Stimulated activated CD8-positive, alpha-beta memory T cell treated with anti-CD3 and anti-CD28 coated beads, Interleukin-4, amount 100 ng/mL, for 48 hours (primary cell): ENCODE data around the gene ANKRD6.
A peak's percentile ranks its signal among the peaks of the same experiment; 100 is the strongest.
"Not testable (repeated sequence)": the region's sequence is repeated elsewhere in the genome, so short reads cannot be mapped to it uniquely, and the experiment has no call there.

Experiments
- DNase-seq: peaks from one replicate; pipeline ENCODE4 v3.0.0-alpha.2; 2020

The ANKRD6 gene

GRCh38 chr6:89611666-89612065, 178.7 kb downstream of the ANKRD6 start:
- DNase-seq: no peak

GRCh38 chr6:89612121-89612520, 179.2 kb downstream of the ANKRD6 start:
- no peak for DNase-seq

DNA sequence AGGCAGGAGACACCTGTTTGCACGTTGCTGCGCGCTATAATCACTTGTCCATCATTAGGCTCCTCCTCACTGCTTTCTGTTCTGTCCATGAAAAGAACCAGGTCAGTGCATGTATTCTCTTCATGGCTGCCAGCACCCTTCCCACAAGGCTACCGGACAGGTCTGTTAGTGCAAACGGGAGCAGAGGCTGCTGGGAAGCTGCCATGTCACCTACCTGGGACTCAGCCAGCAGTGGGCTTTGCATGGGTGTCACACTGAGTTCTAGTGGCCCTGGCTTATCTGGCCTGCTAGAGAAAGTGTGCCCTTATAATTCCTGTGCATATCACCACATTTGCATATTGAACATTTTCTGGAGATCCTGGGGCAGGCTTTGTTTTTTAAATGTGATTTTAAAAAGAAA, 180.8 kb downstream of the ANKRD6 start:
- DNase-seq: no peak

DNA sequence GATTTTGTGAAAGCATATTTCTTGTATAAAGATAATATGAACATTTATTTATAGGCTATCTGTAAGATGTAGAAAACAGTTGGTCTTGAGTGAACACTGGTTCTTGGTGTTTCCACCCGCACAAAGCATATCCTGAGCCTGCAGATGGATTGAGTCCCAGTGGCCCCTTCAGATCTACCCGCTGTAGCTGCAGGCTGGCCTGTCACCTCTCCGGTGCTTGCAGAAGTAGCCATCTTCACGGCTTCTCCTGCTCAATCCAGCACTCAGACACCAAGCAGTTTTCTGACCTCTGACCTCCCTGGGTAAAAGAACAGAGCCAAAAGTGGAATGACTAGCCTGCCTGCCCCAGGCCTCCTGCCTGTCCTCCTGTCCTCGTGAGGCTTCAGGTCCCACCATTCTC, 182.9 kb downstream of the ANKRD6 start:
- no peak for DNase-seq

DNA sequence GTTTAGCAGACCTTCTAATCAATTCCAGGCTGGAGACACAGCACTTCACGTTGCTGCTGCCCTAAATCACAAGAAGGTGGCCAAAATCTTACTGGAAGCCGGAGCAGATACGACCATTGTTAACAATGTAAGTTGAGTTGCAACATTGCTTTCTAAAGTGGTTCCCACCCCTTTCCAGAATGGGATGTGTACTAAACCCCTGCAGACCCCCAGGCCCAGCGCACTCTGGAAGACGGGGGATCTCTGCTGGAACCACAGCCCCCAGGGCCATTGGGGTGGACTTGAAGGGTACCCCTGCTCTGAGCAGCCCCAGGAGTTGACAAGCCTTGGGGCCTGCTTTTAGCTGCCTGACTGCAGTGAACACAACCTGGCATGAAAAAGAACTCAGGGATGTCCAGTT, 183.6 kb downstream of the ANKRD6 start:
- no peak for DNase-seq

DNA sequence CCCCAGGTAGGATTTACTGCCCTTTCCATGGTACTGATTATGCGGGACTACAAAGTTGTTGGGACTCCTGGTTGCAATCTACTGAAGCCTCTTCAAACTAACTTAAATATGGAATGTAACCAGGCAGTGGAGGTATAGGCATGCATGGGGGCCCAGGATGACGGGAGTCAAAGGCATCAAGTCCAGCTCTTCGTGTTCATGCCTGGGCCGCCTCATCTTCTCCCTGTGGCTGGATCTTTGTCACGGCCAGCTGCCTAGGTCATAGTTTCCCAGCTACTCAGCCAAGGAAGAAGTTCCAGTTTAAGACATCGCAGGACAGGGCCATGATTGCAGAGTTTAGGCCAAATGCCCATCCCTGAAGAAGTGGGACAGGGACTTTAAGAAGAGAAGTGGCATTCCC, 185.1 kb downstream of the ANKRD6 start:
- DNase-seq: no peak

DNA sequence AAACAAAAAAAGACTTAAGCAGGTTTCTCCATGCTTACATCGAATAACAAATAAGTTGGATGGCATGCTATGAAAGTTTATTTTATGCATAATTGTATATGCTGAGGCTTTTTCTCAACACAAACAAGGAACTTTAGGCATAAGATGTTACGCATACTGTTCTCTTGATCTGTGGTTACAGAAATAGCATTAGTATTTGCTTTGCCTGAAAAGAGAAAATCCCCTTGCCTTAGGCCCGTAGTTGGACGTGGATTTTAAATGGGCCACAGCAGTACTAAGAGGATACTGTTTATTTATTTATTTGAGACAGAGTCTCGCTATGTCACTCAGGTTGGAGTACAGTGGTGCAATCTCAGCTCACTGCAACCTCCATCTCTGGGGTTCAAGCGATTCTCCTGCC, 186.6 kb downstream of the ANKRD6 start:
- no peak for DNase-seq

DNA sequence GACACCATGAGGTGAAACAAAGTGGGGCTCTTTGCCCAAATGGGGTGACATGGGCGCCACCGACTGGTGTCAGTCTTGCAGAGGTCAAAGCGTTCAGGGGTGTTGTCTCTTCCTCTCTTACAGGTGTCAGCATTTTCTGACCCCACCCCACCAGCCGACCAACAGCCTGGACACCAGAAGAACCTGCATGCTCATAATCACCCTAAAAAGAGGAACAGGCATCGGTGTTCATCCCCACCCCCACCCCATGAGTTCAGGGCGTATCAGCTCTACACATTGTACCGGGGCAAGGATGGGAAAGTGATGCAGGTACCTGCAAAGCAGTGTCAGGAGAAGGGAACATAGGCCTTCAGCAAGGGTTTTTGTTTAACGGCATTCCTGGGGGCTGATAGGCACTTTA, 190.8 kb downstream of the ANKRD6 start:
- DNase-seq: no peak

- DNase-seq: no peak
These were observed 197.5 kb downstream of the ANKRD6 start for GRCh38 chr6:89630488-89630887.

- not testable (repeated sequence) for DNase-seq
These were observed 203.5 kb downstream of the ANKRD6 start for GRCh38 chr6:89636412-89636811.

GRCh38 chr6:89637960-89638319, 205.0 kb downstream of the ANKRD6 start:
- DNase-seq: peak; percentile 30

DNA sequence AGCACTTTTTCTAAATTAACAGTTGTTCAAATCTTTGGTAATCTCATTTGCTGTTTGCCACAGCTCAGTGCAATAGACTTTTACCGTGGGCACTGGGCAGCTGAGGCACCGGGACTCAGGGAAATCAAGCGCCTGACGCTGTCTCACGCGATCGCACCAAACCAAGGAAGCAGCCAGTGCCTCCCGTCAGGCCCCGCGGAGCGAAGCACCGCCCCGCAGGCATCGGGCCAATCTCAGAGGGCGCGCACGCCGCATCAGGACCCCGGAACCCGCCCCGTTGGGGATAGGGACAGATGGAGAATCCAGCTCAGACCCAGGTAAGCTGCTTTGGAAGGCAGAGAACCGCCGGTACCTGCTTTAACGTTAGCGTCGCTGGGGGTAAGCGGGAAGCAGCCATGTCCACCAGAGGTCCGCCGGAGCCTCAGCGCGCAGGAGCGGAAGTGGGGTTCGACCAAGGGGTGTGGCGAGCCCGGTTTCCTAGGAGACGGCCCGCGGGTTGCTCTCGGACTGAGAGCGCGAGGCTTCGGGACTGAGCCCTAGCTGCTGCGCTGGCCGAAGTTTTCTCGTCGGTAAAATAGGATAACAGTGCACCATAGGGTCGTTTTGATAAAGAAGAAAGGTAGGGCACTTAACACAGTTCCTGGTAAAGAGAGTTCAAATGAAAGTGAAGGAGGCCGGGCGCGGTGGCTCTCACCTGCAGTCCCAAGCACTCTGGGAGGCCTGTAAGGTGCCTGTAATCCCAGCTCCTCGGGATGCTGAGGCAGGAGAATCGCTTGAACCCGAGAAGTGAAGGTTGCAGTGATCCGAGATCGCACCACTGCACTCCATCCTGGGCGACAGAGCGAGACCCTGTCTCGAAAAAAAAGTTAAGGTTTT, 205.6 kb downstream of the ANKRD6 start, which contains the start of gene LYRM2:
TSS of gene LYRM2 (minus strand) at position 428 of the 876 bp plus-strand sequence. CDS start at position 397, 31 bp downstream.
- DNase-seq: peak; percentile 96

- DNase-seq: no peak
These were observed 207.9 kb downstream of the ANKRD6 start for GRCh38 chr6:89640804-89641203.

DNA sequence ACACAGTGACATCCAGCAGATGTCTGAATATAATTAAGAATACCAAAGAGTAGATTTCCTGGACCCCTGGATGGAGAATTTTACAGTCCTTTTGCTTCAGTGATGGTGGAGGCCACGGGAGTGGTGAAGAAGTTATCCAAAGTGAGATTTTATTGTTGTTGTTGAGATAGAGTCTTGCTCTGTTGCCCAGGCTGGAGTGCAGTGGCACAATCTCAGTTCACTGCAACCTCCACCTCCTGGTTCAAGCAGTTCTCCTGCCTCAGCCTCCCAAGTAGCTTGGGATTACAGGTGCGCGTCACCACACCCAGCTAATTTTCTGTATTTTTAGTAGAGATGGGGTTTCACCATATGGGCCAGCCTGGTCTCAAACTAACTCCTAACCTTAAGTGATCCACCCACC, 208.6 kb downstream of the ANKRD6 start:
- not testable (repeated sequence) for DNase-seq

DNA sequence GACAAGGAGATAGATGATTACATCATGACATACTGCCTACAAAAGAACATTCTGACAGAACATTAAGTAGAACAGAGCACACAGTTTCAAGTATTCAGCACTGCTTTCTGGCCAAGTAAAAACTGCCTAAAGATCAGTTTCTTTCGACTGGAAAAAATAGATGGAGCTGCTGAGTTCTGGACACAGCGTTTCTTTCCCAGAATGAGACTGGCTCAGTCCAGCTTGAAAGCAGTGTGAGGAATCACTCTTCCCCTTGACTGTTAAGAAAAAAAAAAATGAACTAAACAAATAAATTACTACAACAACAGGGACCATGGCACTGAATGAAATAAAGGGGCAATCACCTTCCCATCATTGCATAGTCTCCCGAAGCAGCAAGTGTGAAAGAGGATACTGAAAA, 210.0 kb downstream of the ANKRD6 start:
- DNase-seq: no peak

DNA sequence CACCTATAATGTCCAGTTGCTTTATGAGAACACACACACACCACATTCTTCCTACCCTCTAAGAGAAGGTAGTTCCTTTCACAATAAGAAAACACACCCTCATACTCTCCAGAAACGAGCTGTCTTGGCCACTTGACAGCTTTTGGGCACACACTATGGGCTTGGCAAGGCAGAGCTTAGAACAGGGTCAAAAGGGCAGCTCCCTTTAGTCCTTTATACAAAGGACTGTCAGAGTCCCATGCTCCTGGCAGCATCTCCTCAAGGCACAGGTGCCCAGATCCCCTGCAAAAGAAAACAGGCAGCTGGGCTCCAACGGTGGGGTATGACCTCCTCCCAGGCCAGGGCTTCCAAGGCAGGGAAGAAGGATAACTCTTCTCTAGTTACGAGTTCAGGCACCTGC, 210.5 kb downstream of the ANKRD6 start:
- DNase-seq: no peak

- DNase-seq: no peak
These were observed 211.9 kb downstream of the ANKRD6 start for GRCh38 chr6:89644864-89645263.

DNA sequence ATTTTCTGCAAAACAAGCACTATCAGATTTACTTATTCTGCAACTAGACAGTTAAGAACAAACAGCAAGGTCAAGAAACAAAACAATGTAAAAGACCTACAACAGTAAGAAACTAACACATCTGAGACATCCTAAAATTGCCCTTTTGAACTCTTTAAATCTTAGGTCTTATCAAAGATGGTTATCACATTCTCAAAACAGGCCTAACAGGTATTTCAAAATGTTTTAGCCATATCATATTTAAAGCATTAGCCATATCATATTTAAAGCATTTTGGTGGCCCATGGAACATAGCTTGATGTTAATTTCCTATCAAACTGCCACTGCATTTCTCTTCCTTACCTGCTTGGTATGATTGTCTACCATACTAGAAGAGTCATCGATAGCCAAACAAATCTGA, 216.7 kb downstream of the ANKRD6 start:
- DNase-seq: no peak

GRCh38 chr6:89650579-89650978, 217.6 kb downstream of the ANKRD6 start:
- no peak for DNase-seq

DNA sequence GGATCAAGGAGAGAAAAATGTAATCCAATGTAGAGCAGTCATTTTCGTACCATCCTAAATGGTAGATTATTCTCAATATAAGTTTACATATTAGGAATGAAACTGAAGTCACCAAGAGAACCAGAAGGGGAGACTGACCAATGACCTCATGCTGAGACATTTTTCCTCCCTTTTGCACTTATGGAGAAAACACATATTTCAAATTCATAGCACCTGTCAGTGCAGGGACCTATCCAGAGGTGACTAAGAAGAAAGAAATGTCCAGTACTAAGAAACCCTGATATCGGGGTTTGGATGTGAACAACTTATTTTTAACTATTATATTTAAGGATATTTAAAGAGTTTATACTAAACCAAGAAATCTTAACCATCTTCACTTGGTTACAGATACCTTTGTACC, 222.2 kb downstream of the ANKRD6 start:
- DNase-seq: no peak

DNA sequence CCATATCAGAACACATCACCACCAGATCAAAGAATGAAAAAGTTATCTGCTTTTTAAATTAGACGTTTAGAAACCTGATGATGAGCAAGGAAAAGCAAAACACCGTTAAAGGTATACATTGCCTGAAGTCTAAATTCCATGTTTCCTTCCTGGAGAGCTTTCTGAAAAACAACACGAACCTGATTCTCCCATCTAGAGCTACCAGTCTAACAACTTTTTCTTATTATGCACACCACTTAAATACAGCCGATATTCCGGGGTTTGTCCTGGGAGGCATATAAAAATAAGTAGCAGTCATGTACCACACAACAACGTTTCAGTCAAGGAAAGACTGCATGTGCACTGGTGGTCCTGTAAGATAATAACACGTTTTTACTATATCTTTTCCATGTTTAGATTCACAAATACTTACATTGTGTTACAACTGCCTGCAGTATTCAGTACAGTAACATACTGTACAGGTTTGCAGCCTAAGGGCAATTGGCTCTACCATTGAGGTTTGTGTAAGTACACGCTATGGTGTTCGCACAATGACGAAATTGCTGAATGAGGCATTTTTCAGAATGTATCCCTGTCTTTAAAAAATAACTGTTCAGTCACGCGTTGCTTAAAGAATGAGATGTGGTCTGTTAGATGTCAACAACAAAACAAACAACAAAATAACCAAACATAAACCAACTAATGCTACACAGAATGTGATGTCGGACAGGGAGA, 224.7 kb downstream of the ANKRD6 start:
- no peak for DNase-seq

- no peak for DNase-seq
These were observed 228.0 kb downstream of the ANKRD6 start for GRCh38 chr6:89660981-89661380.

- DNase-seq: no peak
These were observed 228.6 kb downstream of the ANKRD6 start for GRCh38 chr6:89661559-89661958.

GRCh38 chr6:89662659-89663223, 229.8 kb downstream of the ANKRD6 start:
- no peak for DNase-seq
